ENCODE results near the gene TIMM44. TPM values are rescaled to one million over a fixed set of nuclear protein-coding genes. Genes with fewer than 3 reads are reported as not detected.

The TIMM44 gene
- total RNA-seq, 2 experiments from 2014 or later: 48.4 to 50.9 TPM

Other genes with a start within 250 kb of the TIMM44 start
- gene FCER2, start 241.5 kb downstream of the TIMM44 start, total RNA-seq: under 1 TPM; 0.60 to 0.95 TPM
- gene CLEC4G, start 211.6 kb downstream of the TIMM44 start, total RNA-seq: not detected
- not detected for gene CD209, start 196.1 kb downstream of the TIMM44 start, total RNA-seq
- not detected for gene CLEC4M, start 180.4 kb downstream of the TIMM44 start, total RNA-seq
- 1 to 10 TPM; 7.0 to 7.7 TPM for gene EVI5L, start 113.4 kb downstream of the TIMM44 start, total RNA-seq
- gene PRR36, start 69.3 kb downstream of the TIMM44 start, total RNA-seq: under 1 TPM; 0.05 to 0.13 TPM
- not detected for gene LRRC8E, start 55.2 kb downstream of the TIMM44 start, total RNA-seq
- gene MAP2K7, start 39.8 kb downstream of the TIMM44 start, total RNA-seq: 10 to 100 TPM; 42.6 to 42.9 TPM
- 1 to 10 TPM; 4.2 to 4.6 TPM for gene TGFBR3L, start 28.8 kb downstream of the TIMM44 start, total RNA-seq
- 10 to 100 TPM; 20.4 to 24.1 TPM for gene SNAPC2, start 23.3 kb downstream of the TIMM44 start, total RNA-seq
- not detected for gene CTXN1, start 17.5 kb downstream of the TIMM44 start, total RNA-seq
- gene ELAVL1, start 62.0 kb upstream of the TIMM44 start, total RNA-seq: 100 to 1,000 TPM in 1 of 2 experiments, 10 to 100 TPM in 1; 93.6 to 102 TPM
- not detected for gene CCL25, start 109.1 kb upstream of the TIMM44 start, total RNA-seq
- not detected for gene FBN3, start 205.9 kb upstream of the TIMM44 start, total RNA-seq